GM18499 (cell line): Measurements from ENCODE around the gene PDE3B.
A peak's percentile ranks its signal among the peaks of the same experiment; 100 is the strongest.
"Not testable (repeated sequence)": the region's sequence is repeated elsewhere in the genome, so short reads cannot be mapped to it uniquely, and the experiment has no call there.

Source experiments
- ATAC-seq: cut with Tn5 transposase; IDR thresholded peaks from one replicate; pipeline ENCODE4 v1.9.1; 2021; ENCODE audit warnings: moderate number of reproducible peaks; ENCODE audit not compliant: insufficient read depth, unreplicated experiment

The PDE3B gene

DNA sequence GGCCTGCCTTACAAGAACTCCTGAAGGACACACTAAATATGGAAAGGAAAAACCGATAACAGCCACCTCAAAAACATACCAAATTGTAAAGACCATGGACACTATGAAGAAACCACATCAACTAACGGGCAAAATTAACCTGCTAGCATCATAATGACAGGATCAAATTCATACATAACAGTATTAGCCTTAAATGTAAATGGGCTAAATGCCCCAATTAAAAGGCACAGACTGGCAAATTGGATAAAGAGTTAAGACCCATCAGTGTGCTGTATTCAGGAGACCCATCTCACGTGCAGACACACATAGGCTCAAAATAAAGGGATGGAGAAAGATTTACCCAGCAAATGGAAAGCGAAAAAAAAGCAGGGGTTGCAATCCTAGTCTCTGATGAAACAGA, 220.2 kb downstream of the PDE3B start:
- ATAC-seq, result not testable (repeated sequence)

DNA sequence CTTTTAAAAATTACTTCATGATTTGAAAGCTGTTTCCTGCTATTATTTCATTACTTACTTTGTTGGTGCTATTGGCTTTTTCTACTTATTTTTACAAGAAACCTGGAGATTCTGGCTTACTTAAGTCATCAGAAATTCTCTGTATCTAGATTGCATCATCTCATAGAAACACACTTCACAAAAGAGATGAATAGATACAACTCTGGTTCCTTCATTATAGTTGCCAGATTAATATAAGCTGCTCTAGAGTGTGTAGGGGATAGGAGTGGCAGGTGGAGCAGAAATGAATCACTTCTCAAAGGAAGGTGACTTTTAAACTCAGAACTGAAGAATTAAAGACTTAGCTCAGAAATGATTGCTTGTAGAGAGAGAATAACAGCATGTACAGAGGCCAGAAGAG, 228.4 kb downstream of the PDE3B start:
- no peak for ATAC-seq

DNA sequence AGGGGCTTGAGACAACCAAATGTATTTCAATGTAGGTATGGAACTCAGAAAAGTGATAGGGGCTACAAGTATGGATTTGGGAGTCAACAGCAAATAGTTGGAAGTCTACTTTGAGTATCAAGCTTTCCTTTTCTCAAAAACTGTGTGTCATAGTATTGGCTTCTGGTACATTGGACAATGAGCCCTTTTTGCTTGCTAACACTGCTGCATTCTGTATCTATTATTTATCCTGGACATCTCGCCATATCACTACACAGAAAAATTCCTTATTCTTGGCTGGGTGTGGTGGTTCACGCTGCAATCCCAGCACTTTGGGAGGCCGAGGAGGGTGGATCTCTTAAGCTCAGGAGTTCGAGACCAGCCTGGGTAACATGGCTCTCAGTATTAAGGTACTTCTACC, 230.0 kb downstream of the PDE3B start:
- ATAC-seq, result no peak

DNA sequence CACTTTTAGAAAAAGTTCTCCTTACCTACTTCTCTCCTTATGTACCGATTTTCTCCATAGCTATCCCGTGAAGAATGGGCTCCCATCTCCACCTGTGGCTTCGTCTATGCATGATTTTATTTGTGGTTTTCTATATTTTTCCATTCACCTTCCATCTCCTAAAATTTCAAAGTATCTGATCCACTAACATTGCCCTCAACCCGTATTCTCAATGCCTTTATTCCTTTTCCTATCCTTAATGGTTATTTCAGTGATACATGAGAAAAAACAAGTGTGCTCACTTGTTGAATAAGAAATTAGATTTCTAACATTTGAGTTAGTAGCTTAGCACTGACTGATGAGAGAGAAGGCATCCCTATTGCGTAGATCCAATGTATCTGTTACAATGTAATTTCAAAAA, 231.6 kb downstream of the PDE3B start:
- no peak for ATAC-seq

DNA sequence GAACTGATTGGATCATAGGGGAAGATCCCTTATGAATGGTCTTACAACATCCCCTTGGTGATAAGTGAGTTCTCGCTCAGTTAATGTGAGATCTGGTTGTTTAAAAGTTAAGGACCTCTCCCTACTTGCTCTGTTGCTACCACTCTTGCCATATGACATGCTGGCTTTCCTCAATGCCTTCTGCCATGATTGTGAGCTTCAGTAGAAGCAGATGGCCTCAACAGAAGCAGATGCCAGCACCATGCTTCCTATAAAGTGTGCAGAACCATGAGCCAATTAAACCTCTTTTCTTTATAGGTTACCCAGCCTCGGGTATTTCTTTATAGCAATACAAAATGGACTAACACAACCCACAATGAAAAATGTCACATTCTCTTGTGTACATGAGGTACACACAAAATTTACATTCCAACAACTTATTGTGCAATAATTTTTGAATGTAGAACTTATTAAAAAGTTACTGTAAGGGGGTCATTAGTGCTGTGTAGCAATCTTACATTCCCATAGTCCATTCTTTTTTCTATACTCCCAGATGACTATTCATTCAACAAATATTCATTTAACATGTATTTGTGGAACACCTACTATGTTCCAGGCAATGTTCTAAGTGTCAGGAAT, 238.1 kb downstream of the PDE3B start:
- no peak for ATAC-seq

DNA sequence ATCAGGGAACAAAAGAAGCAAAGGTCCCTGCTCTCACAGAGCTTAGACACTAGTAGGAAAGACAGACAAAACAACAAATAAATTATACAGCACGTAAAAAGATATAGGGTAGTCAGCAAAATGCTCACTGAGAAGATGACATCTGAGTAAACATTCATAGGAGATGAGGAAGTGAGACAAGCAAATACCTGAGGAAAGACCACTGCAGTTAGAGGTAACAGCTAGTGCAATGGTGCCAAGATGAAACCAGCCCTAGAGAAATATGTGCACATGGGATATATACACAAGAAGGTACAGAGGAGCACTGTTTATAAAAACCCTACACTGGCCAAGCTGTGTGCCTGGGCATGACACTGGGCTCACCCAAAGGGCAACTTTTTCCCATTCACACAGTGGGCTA, 238.6 kb downstream of the PDE3B start:
- no peak for ATAC-seq

DNA sequence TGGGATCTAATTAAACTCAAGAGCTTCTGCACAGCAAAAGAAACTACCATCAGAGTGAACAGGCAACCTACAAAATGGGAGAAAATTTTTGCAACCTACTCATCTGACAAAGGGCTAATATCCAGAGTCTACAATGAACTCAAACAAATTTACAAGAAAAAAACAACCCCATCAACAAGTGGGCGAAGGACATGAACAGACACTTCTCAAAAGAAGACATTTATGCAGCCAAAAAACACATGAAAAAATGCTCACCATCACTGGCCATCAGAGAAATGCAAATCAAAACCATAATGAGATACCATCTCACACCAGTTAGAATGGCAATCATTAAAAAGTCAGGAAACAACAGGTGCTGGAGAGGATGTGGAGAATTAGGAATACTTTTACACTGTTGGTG, 240.1 kb downstream of the PDE3B start:
- ATAC-seq, result not testable (repeated sequence)

DNA sequence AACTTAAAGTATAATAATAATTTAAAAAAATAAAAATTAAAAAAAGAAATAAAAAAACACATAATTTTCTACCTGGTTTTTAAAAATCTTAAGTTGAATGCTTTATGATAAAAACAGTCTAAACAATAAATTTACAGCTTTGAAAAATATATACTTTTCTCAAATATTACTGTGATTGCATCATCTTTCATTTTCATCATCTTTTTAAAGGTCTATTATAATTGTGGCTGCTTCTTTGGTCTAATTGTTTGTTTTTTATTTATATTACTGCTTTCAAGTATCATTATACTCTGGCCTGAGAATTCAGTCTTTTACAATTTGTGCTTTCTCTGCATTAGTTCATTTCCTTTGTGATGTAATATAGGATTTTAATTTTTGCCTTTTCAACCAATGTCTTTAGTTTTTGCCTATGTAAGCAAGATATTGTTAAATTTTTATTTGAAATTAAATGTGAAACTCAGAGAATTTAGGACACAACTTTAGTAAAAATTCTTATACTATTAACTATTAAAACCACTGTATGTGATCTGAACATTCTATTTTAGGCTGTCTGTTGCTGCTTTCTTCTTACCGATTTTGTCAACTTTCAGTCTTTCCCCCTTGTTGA, 241.2 kb downstream of the PDE3B start:
- ATAC-seq, result no peak

DNA sequence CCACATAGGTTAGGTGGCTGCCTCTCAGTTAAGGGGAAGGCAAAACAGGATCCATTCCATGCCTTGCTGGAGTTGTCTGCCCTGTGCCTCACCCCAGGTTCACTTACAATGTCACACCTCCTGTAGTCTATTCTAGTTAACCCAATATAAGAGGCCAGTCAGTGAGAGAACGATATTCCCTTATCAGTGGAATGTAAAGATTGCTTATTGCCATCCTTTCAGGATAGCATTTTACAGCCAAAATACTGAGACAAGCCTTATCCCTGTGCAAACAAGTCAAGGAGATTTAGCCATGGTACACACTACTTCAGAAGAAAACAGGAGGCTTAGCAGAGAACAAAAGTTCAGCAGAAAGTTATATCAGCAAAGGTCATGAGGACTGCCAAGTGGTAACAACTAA, 242.9 kb downstream of the PDE3B start:
- no peak for ATAC-seq

DNA sequence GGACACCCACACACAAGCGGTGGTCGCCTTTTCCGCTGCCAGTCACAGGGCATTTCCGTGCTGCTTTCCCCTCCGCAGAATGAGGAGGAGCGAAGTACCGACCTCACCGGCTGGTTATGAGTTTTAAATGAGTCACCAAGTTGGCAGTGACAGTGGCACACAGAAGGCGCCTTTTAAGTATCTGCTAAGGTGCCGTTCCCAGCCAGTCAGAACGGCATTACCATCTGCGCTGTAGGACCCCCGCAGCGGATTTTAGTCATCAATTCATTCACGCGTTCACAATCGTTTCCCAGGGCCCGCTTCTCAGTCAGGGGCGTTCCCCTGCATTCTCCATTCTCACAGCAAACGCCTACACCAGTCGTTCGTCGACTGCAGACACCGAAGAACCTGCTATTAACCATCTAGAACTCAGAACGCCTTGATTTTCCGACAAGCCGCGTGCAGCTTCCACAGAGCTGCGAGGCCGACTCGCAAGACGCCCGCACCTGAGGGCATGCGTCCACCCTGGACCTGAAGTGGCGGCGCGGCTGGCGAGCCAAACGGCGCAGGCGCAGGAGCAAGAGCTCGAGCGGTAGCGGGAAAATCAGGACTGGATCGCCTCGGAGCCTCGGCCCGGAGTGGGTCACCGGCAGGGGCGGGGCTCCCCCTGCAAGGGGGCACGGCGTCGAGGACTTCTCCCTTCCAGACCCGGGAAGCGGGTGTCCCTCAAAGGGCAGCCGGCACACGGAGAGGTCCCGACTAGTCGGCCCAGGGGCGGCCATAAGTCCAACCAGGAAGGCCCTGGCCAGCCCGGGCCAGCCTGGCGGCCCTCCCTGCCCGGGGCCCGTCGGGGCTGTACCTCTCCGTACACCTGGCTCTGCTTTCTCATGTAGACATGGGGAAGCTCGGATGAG, 247.8 kb downstream of the PDE3B start:
- peak; percentile 32 for ATAC-seq

DNA sequence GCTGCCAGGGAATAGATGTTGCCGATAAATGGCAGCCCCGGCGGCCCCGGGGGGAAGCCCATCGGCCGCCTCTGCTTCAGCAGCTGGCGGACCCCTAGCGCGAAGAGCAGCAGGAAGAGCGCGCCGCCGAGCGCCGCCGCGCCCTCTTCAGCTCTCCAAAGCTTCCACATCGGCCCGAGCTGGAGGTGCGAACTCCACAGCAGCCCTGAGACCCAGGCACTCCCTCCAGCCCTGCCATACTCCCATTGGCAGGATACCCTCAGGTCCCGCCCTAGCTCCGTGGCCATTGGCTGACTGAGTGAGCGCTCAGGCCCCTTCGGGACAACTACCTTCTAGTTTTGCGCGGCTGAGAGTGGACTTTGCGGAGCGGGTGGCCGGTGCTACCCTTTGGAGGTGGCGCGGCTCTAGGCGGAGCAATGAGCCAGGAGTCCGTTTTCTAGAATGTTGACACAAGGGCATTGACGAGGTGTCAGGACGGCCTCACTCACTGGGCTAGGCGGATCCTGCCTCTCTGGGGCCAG, 248.5 kb downstream of the PDE3B start, which contains the start of gene CYP2R1:
Gene CYP2R1 (minus strand): TSS at position 196 of the 521 bp plus-strand sequence. CDS start 26 bp downstream, at position 170.
- peak; percentile 83 for ATAC-seq

DNA sequence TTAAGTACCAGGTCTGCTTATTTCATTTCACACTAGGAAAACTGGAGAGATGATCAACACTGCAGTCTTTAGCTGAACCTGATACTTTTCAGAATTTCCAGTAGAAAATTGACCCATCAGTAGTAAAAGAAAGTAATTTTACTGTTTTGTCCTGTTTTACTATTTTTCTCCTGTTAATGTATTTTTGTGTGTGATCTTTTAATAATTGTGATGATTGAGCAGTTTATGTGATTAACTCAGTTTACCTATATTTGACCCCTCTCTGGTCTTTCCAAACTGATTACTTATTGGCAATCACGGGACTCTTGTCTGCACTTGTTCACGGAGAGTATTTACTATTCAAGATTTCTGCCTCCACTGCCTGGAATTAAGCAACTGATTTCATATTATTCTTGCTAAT, 249.0 kb downstream of the PDE3B start:
- no peak for ATAC-seq

DNA sequence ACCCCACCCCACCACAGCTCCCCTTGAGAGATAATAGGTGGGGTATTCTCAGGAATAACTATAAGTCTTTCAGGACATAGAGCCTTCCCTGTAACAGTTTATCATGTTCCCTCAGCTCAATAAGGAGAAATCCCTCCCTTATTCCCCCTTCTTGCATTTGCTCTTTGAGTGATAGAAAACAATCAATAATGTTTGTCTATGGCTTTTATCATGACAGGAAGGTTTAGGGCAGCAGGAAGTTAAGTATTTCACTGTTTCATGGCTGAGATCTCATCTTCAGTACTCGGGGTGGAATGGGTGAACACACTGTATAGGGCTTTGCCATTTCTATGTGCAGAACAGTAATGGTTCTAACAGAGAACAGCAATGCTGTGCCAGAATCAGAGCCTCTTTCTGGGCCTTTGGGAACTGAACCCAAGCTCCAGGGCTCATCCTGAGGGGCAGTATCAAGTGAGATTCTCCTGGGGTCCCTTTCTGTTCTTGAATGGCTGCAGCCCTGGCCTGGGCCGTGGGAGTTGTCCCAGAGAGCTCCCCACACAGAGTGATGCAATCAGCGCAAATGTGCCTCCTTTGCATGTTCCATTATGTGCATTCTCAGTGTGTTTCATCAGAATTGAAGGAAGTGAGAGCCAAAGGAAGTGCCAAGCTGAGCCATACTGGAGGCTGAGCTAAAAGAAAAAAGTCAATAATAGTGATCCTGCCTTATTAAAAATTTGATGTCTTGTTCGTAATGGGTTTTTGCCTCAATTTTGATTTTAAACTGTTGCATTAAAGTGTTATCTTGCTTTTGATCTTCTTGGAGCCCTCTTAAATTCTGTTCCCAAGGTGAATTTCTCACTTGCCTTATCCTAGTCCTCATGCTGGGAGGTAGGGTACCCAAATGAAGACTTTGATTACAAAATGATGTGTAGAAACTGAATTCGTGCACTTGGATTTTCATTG, 251.3 kb downstream of the PDE3B start:
- no peak for ATAC-seq

DNA sequence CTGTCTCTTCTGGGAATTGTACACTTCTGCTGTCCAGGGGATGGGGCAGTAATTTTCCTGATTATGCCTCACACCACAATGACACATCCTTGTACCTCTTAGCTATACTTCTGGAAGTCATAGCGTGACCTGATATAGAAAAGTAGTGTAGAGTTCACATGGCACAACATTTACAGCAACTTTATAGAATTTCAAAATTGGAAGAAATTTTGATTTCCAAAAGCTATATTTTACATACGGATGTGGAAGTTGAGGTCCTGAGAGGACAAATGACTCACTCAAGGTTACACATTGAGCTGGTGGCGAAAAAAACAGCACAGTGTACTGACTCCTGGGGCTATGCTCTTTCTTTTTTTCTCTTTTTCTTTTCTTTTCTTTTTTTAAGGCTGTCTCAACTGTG, 254.8 kb downstream of the PDE3B start:
- ATAC-seq, result no peak

DNA sequence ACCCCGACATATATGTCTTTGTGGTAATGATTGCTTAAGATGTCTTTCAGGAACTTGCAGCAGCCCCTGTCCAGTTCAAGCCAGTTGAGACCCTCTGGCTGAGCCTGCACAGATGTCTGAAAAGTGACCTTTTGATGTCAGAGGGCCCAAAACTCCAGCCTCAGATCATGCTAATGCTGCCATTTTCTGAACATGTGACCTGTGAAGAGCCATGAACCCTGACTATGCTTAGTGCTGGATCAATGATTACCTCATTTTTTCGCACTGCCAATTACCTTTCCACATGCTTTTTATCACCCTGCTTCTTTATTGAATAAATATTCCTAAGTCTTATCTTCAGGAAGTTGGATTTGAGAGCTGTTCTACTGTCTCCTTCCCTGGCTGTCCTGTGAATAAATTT, 255.3 kb downstream of the PDE3B start:
- ATAC-seq, result no peak

DNA sequence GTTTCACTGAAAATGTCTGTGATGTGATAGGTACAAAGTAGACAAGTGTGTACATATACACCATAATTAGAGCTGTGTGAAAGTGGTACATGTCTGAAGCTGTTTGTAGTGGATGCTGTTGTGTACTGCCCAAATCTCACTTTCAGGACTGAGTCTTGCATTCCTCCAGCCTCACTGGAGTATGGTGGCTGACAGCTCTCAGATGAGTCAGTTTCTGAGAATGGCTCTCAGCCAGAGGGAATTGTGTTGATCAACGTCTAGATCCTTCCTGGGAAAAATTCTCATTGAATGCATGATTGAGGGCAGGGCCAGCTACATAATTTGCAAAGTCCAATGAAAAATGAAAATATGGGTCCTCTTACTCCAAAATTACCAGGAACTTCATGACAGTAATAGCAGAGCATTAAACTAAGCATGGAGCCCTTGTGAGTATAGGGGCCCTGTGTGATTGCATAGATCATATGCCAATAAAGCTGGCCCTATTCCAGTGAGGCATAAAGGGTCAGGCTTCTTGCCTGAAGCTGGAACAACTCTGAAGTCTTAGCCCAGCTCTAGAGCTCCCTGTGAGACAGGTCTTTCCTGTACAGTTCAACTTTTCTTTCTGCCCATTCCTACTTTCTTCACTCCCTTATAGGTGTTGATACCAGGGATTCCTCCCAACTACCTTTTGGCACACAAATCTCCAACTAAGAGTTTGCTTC, 259.2 kb downstream of the PDE3B start:
- no peak for ATAC-seq

DNA sequence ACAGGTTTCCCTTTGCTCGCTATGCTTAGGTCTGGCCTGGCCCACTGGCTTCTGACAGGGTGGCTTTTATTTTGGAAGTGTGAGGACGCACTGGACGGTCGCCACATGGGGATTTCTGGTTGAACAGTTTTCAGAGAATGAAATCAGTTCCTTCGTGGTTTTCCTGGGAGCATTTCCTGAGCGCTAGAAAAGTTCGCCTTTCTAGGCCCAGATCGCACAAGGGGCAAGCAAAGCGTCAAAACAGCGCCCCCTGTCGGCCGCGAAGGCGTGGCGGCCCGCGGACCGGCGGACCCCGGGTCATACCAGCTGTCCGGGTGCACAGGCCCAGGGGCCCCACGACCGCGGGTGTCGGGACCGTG, 261.1 kb downstream of the PDE3B start:
- no peak for ATAC-seq

DNA sequence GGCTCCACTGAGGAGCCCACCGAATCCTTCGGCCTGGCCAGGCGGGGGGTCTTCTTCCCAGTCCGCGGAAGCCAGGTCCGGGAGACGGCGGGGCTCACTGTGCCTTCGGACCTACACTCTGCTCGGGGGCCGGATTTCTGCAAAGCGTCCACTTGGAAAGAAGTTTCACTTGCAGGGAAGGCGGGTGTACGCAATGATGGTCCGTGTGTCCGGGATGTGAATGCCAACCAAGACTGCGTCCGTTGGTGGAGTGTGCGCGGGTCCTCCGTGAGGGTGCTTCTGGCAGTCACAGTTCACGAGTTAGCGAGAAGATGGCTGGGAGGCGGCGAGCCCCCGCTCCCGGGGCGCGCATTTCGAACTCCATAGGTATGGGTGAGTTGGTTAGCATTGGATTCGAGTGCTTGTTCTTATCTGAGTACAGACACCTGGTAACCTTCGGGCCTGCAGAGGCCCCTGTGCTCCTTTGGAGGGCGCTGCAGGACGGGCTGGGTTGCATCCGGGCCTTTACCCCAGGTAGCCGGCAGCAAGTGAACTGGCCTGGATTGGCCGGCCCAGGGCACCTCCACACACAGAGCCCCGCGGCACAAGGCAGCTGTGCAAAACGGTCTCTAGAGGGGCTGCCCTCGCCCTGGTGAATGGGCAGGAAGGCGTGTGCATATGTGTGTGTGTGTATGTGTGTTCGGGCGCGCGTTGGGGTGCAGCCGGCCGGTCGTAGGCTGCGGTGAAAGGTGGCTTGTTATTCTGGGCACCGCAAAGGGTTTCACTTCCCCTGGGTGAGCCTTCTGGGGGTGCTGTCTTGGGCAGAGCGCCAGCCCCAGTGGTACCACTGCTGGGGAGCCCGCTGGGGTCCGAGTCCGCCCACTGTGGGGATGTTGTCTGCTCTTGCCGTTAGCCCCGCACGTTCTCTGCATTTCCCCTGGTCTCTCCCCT, 261.8 kb downstream of the PDE3B start:
- ATAC-seq, result peak; percentile 46
